AG10803 (cell line): ENCODE results near the gene ROMO1.
A peak's percentile ranks its signal among the peaks of the same experiment; 100 is the strongest.
"Not testable (repeated sequence)": the region's sequence is repeated elsewhere in the genome, so short reads cannot be mapped to it uniquely, and the experiment has no call there.

Experiments
- DNase-seq: peaks from one replicate; pipeline ENCODE4 v3.0.0; 2010; ENCODE audit warnings: low read depth
- H3K4me3 ChIP-seq: 2 replicates; pipeline ENCODE4 v1.5.1; 2011; ENCODE audit warnings: mild to moderate bottlenecking, low read length, control low read depth
- CTCF ChIP-seq: conservative IDR thresholded peaks from 2 replicates; pipeline ENCODE4 v1.5.1; 2011; ENCODE audit warnings: mild to moderate bottlenecking, low read length, control low read depth, inconsistent platforms

The ROMO1 gene

GRCh38 chr20:35739294-35740163 lies 40.3 kb downstream of the ROMO1 start:
- peak; percentile 61 for TF ChIP-seq CTCF
- DNase-seq, result peak; percentile 58
- H3K4me3 ChIP-seq, result peak overlapping the region; percentile 88

DNA sequence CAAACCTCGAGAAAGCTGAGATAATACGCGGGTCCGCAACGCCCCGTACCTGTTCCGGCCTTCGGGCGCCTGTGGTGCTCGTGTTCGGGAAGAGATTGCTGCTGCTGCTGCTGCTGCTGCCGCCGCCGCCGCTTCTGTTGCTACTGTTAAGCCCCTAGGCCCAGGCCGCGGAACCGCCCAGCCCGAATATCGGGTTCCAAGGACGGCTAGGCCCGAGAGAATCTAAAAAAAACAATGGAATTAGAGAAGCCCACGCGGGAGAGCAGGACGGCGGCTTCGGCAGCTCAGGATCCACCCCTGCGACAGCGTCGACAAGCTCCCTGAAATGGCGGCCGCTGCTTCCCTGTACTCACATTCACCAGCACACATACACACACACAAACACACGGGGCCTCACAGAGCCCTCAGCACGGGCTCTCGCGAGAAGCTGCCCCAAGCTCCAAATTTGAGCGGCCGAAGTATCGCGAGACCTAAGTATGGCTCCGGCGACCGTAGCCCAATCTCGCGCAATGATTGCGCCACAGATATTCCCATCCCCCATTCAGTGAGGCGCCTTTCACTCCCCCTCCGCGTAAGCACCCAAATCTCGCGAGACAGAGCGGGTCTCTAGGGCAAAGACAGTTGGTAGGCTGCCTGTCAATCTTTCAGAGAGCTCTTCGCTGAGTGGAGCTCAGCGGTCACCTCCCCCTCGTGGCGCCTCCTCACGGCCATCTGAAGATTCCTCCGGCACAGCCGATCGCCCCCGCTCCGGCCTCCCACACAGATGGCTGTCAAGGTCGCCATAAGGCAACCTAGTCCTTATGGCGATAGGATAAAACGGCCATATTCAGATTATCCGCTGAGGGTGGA lies 42.9 kb downstream of the ROMO1 start, which contains the start of gene RBM39:
TSS of gene RBM39 (minus strand) at position 369 of the 849 bp plus-strand sequence. CDS start 1,386 bp downstream, outside the sequence.
- peak; percentile 50 for TF ChIP-seq CTCF
- peak; percentile 100 for DNase-seq
- H3K4me3 ChIP-seq, result peak within 1 kb of the TSS; percentile 88

- no peak for TF ChIP-seq CTCF
- peak overlapping the region; percentile 79 for H3K4me3 ChIP-seq
- no peak for DNase-seq
Measured at GRCh38 chr20:35742741-35743523, 43.7 kb downstream of the ROMO1 start.

- no peak overlapping the region for H3K4me3 ChIP-seq
- TF ChIP-seq CTCF, result no peak
- no peak for DNase-seq
Measured at GRCh38 chr20:35743693-35744491, 44.7 kb downstream of the ROMO1 start.

DNA sequence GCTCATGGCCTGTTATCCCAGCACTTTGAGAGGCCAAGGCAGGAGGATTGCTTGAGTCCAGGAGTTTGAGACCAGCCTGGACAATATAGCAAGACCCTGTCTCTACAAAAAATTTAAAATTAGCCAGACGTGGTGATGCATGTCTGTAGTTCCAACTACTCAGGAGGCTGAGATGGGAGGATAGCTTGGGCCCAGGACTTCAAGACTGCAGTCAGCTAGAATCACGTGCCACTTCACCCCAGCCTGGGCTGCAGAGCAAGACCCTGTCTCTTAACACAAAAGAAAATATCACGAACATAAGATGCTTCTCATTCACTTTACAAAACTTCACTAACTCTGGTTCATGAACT lies 45.3 kb downstream of the ROMO1 start:
- not testable (repeated sequence) for H3K4me3 ChIP-seq, DNase-seq
